Activated T-cell treated with anti-CD3 and anti-CD28 coated beads, Interleukin-2, amount 50 U/mL, for 4 hours (primary cell): ENCODE data around the gene TMEM273. TPM values are rescaled to one million over a fixed set of nuclear protein-coding genes. Genes with fewer than 3 reads are reported as not detected.

ENCODE experiments used
- ATAC-seq, 2 donors: fragments of 200-7000 bp; cut with Tn5 transposase; one replicate each; pipeline ENCODE4 v1.10.0; 2021
- DNase-seq: peaks from one replicate; pipeline ENCODE4 v3.0.0-alpha.2; 2020
- H3K27me3 Mint-ChIP-seq: one replicate; pipeline ENCODE4 v1.8.0; 2021; ENCODE audit warnings: low read depth, mixed read lengths
- H3K36me3 Mint-ChIP-seq: one replicate; pipeline ENCODE4 v1.8.0; 2022; ENCODE audit warnings: mixed read lengths; ENCODE audit not compliant: insufficient read depth
- H3K4me1 Mint-ChIP-seq: one replicate; pipeline ENCODE4 v1.8.0; 2021; ENCODE audit warnings: low read depth, mixed read lengths
- H3K4me3 Mint-ChIP-seq: one replicate; pipeline ENCODE4 v1.8.0; 2021; ENCODE audit warnings: mild to moderate bottlenecking, moderate library complexity, mixed read lengths
- H3K9me3 Mint-ChIP-seq: one replicate; pipeline ENCODE4 v1.8.0; 2021; ENCODE audit warnings: mixed read lengths
- total RNA-seq, 3 donors: library from RNA; stranded (reverse); gene quantifications; one replicate each; pipeline ENCODE4 v1.2.1, GENCODE V29; 2021

The TMEM273 gene
- total RNA-seq, 3 donors from 2014 or later, result 35.3 to 96.4 (median 45.6) TPM

GRCh38 chr10:49110684-49111319 is 77.4 kb downstream of the TMEM273 start:
- Mint-ChIP-seq H3K27me3 (peaks cover 26% of the 10 kb centered on the region), H3K36me3 (no peaks in the 10 kb centered on the region), H3K9me3 (no peaks in the 10 kb centered on the region), H3K4me3 (no peak overlapping the region), H3K4me1 (peaks cover 3% of the 10 kb centered on the region)
- ATAC-seq, result no peak
- DNase-seq, result no peak

- H3K4me1 Mint-ChIP-seq, result peaks cover 2% of the 10 kb centered on the region
- DNase-seq (no peak), ATAC-seq (no peak)
- no peaks in the 10 kb centered on the region for H3K9me3 Mint-ChIP-seq
- H3K36me3 Mint-ChIP-seq, result no peaks in the 10 kb centered on the region
- H3K4me3 Mint-ChIP-seq, result no peak overlapping the region
- peaks cover 22% of the 10 kb centered on the region for H3K27me3 Mint-ChIP-seq
Measured at GRCh38 chr10:49109669-49110340, 78.4 kb downstream of the TMEM273 start.

GRCh38 chr10:49108656-49109055 is 79.5 kb downstream of the TMEM273 start:
- Mint-ChIP-seq H3K36me3 (no peaks in the 10 kb centered on the region), H3K4me3 (no peak overlapping the region), H3K27me3 (peaks cover 10% of the 10 kb centered on the region), H3K4me1 (no peaks in the 10 kb centered on the region), H3K9me3 (no peaks in the 10 kb centered on the region)
- peak in 1 of 2 donors; percentile 32 for ATAC-seq
- no peak for DNase-seq

GRCh38 chr10:49107887-49108267 is 80.3 kb downstream of the TMEM273 start:
- no peak overlapping the region for H3K4me3 Mint-ChIP-seq
- H3K27me3 Mint-ChIP-seq, result peaks cover 4% of the 10 kb centered on the region
- H3K4me1 Mint-ChIP-seq, result no peaks in the 10 kb centered on the region
- ATAC-seq, result no peak
- no peaks in the 10 kb centered on the region for H3K9me3 Mint-ChIP-seq
- H3K36me3 Mint-ChIP-seq, result no peaks in the 10 kb centered on the region
- no peak for DNase-seq

GRCh38 chr10:49107111-49107886 is 80.9 kb downstream of the TMEM273 start:
- DNase-seq, result no peak
- H3K9me3 Mint-ChIP-seq, result no peaks in the 10 kb centered on the region
- ATAC-seq, result no peak
- no peak overlapping the region for H3K4me3 Mint-ChIP-seq
- H3K27me3 Mint-ChIP-seq, result peaks cover 6% of the 10 kb centered on the region
- H3K36me3 Mint-ChIP-seq, result no peaks in the 10 kb centered on the region
- H3K4me1 Mint-ChIP-seq, result no peaks in the 10 kb centered on the region

GRCh38 chr10:49106451-49106850 is 81.7 kb downstream of the TMEM273 start:
- no peak for DNase-seq
- no peaks in the 10 kb centered on the region for H3K36me3 Mint-ChIP-seq
- peaks cover 6% of the 10 kb centered on the region for H3K27me3 Mint-ChIP-seq
- H3K4me3 Mint-ChIP-seq, result no peak overlapping the region
- ATAC-seq, result no peak
- no peaks in the 10 kb centered on the region for H3K9me3 Mint-ChIP-seq
- no peaks in the 10 kb centered on the region for H3K4me1 Mint-ChIP-seq

- H3K9me3 Mint-ChIP-seq, result no peaks in the 10 kb centered on the region
- H3K27me3 Mint-ChIP-seq, result peaks cover 6% of the 10 kb centered on the region
- H3K4me3 Mint-ChIP-seq, result no peak overlapping the region
- H3K36me3 Mint-ChIP-seq, result no peaks in the 10 kb centered on the region
- no peak for DNase-seq
- H3K4me1 Mint-ChIP-seq, result no peaks in the 10 kb centered on the region
- ATAC-seq, result no peak
Measured at GRCh38 chr10:49105076-49105475, 83.1 kb downstream of the TMEM273 start.

Other genes with a start within 250 kb of the TMEM273 start
- not detected for gene LRRC18, start 248.6 kb downstream of the TMEM273 start, total RNA-seq
- under 1 TPM; 0.08 to 0.19 (median 0.18) TPM for gene VSTM4, start 72.9 kb downstream of the TMEM273 start, total RNA-seq
- gene FAM170B, start 54.4 kb downstream of the TMEM273 start, total RNA-seq, result not detected
- not detected for gene C10orf71, start 110.8 kb upstream of the TMEM273 start, total RNA-seq
- gene DRGX, start 207.7 kb upstream of the TMEM273 start, total RNA-seq, result not detected